Measurements from ENCODE around the gene FSTL3.

The FSTL3 gene

GRCh38 chr19:732148-733069 lies 56.2 kb downstream of the FSTL3 start:
- ChIA-PET POLR2A (no interaction called here), CTCF (interaction anchor here (0.6 to 3.0 kb wide), 7 partner anchors 15 to 252 kb away, joined by 3 to 22 read pairs (median 4); partner anchors contain the start of genes RNF126 and WDR18)
- no peak overlapping the region for H3K4me3 ChIP-seq (ENCODE audit: low read depth, low read length)
- no peak for DNase-seq (ENCODE audit: low read depth, low spot score)
- TF ChIP-seq CTCF (IDR thresholded peaks at IDR 0.05; ENCODE audit: insufficient read depth, low read length, missing control alignments): no peak
